Colonic mucosa (tissue), 4 donors: ENCODE data around the gene RNLS. TPM values are rescaled to one million over a fixed set of nuclear protein-coding genes. Genes with fewer than 3 reads are reported as not detected.
A peak's percentile ranks its signal among the peaks of the same experiment; 100 is the strongest.

ENCODE experiments used
- DNase-seq: peaks from one replicate; pipeline ENCODE4 v3.0.0-alpha.2; 2020
- H3K27ac ChIP-seq: fragments of 200-600 bp; one replicate; pipeline ENCODE4 v1.8.0; 2021
- H3K27me3 ChIP-seq: fragments of 200-600 bp; one replicate; pipeline ENCODE4 v1.8.0; 2021
- H3K36me3 ChIP-seq: fragments of 200-600 bp; one replicate; pipeline ENCODE4 v1.8.0; 2021
- H3K4me1 ChIP-seq: fragments of 200-600 bp; one replicate; pipeline ENCODE4 v1.8.0; 2021; ENCODE audit warnings: mild to moderate bottlenecking
- H3K4me3 ChIP-seq: fragments of 200-600 bp; one replicate; pipeline ENCODE4 v1.8.0; 2021
- H3K9ac ChIP-seq, 2 donors: one replicate each; pipeline ENCODE4 v1.7.0; 2013; ENCODE audit warnings: control low read depth in 2 of 2, low read depth in 2 of 2, low read length in 2 of 2
- H3K9me3 ChIP-seq: fragments of 200-600 bp; one replicate; pipeline ENCODE4 v1.8.0; 2021
- intact Hi-C: fragments of 100-400 bp; cut with DNase I; formaldehyde crosslinking; loops from one replicate; pipeline ENCODE4 v1.14.1; 2022
- total RNA-seq, 2 donors: library from RNA; stranded (reverse); fragmentation: NEBNext Ultra II Directional in 1 of 2; extraction: Animal tissue kit (Norgen Biotek cat#: 25700) in 1 of 2; gene quantifications; one replicate each; pipeline ENCODE4 v1.2.1, GENCODE V29; 2021
- TF ChIP-seq, protein P1 (sequence below): fragments of 200-600 bp; IDR thresholded peaks from one replicate; pipeline ENCODE4 v1.8.0; 2022; ENCODE audit warnings: antibody characterized with exemption, mild to moderate bottlenecking
- donor health status: healthy.
- donor health status: DM: no; HTN: no; CAD: no.
- donor health status: DM: no; HTN: no; CAD: no.

Gene RNLS
- total RNA-seq, 2 donors from 2014 or later, result 13.0 to 19.1 TPM

DNA sequence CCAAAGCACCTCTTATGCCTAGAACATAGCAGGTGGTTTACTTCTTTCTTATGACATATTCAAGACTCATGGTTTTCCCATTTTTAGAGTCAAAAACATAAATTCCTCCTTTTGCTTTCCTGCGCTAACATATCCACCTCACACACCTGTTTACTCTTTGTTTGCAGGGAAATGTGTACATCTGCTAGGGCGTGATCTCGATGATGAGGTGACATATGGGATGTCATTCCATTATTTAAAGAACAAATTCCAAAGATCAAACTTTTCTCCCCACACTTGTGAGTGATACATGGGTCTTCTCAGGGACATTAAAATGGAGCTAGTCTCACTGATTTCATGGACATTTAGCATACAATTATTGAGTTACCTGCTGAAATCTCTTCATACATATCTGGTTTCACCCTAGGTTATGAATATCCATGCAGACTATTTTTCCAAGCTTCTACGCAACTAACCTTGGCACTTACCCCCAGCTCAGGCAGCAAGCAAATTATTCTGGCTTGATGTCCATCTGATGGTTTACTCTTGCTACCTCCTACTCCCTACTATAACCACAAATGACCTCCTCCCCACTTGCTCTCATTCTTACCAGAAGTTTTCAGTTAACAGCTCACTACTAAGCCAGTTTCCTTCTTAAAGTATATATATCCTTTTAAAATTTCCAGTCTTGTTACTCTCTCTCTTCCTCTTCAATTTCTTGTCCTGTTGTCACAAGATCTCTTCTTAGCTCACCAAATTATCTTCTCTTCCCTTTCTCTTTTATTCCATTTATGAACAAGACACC, 208.5 kb downstream of the RNLS start:
- Histone ChIP-seq H3K4me3 (no peak overlapping the region), H3K9ac (no peak overlapping the region), H3K36me3 (no peaks in the 10 kb centered on the region), H3K9me3 (no peaks in the 10 kb centered on the region), H3K27ac (peak overlapping the region; percentile 67), H3K27me3 (no peaks in the 10 kb centered on the region), H3K4me1 (no peaks in the 10 kb centered on the region)
- intact Hi-C loops, result no loop called here
- TF ChIP-seq, protein P1, sequence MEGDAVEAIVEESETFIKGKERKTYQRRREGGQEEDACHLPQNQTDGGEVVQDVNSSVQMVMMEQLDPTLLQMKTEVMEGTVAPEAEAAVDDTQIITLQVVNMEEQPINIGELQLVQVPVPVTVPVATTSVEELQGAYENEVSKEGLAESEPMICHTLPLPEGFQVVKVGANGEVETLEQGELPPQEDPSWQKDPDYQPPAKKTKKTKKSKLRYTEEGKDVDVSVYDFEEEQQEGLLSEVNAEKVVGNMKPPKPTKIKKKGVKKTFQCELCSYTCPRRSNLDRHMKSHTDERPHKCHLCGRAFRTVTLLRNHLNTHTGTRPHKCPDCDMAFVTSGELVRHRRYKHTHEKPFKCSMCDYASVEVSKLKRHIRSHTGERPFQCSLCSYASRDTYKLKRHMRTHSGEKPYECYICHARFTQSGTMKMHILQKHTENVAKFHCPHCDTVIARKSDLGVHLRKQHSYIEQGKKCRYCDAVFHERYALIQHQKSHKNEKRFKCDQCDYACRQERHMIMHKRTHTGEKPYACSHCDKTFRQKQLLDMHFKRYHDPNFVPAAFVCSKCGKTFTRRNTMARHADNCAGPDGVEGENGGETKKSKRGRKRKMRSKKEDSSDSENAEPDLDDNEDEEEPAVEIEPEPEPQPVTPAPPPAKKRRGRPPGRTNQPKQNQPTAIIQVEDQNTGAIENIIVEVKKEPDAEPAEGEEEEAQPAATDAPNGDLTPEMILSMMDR, result no peak
- peak; percentile 36 for DNase-seq

DNA sequence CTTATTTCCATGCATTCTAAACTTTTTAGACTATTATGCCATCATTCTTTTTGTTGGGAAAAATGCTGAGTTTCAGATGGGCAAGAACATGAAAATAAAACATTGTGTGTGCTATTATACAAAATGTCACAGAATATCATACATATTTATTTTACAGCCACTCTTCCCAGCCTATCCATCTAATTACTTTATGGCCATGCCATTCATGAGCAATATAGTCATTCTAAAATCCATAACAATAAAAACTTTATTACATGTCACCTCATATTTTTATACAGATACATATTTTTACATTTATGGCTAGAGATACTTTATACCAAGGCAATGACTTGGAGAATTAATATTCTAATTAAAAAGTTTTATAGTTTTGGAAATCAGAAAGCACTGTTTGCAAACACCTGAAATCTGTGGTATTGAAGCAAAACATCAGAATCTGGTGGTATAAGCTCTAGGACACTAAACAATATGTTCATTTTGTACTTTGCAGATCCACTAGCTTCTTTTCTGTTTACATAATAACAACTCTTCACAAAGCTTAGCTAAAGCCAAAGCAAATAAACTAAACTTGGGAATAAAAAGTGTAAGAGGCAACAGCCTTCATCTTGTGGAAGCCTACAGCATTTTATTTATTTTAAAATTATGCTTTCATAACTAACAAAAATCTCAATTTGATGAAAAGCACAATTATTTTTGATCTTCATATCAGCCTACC, 210.1 kb downstream of the RNLS start:
- TF ChIP-seq, protein P1, result no peak
- Histone ChIP-seq H3K4me3 (no peak overlapping the region), H3K27me3 (no peaks in the 10 kb centered on the region), H3K9ac (no peak overlapping the region), H3K9me3 (no peaks in the 10 kb centered on the region), H3K36me3 (no peaks in the 10 kb centered on the region), H3K27ac (peak overlapping the region; percentile 66), H3K4me1 (no peaks in the 10 kb centered on the region)
- intact Hi-C loops, result no loop called here
- no peak for DNase-seq

DNA sequence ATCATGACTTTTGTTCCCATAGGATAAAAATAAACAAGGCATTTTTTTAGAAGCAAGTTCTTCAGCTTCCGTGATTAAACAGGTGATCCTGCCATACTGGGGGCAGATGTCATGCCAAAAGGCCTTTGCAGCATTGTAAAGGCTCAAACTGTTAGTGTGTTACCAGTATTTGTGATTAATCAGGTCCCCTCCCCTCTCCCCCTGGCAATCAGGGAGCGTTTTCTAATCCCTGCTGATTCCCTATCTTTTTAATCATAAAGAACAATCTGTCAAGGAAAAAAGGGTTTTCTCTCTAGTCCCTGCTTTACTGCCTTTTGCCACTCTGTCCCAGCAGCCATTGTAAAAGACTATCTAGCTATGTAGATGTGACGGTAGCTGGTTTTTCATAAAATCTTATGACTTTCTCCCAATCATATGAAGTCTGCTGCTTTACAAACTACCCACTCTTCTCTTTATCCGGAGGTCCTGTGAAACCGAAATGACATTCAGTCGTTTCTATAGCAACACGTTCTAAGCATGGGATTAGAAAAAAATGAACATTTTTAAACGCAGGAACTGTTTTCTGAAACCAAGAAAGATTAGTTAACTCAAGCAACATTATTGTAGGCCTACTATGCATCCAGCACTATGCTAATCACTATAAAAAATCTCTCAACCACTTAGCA, 210.9 kb downstream of the RNLS start:
- no peaks in the 10 kb centered on the region for H3K27me3 ChIP-seq
- peak overlapping the region; percentile 66 for H3K27ac ChIP-seq
- no peaks in the 10 kb centered on the region for H3K36me3 ChIP-seq
- TF ChIP-seq, protein P1, result no peak
- H3K4me1 ChIP-seq, result no peaks in the 10 kb centered on the region
- intact Hi-C loops, result no loop called here
- no peaks in the 10 kb centered on the region for H3K9me3 ChIP-seq
- peak overlapping the region in 1 of 2 donors; percentile 54 for H3K9ac ChIP-seq
- DNase-seq, result peak; percentile 38
- no peak overlapping the region for H3K4me3 ChIP-seq

DNA sequence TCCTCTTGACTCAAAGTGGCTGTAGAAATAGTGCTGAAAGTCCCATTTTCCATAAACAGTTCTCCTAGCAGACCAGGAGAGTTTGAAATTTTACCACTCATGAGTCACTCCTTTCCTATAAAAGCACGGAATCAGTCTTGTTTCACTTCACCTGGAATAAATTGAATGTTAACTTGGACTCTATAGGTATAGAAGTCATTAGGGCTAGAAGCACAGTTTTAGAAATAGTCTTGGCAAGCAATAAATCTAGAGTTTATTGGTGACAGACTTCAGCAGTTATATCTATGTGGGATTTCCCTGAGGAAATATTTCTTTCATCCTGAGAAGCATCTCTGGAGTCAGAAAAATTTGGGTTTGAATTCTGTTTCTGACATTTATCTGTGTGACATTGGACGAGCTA, 212.4 kb downstream of the RNLS start:
- no peaks in the 10 kb centered on the region for H3K4me1 ChIP-seq

DNA sequence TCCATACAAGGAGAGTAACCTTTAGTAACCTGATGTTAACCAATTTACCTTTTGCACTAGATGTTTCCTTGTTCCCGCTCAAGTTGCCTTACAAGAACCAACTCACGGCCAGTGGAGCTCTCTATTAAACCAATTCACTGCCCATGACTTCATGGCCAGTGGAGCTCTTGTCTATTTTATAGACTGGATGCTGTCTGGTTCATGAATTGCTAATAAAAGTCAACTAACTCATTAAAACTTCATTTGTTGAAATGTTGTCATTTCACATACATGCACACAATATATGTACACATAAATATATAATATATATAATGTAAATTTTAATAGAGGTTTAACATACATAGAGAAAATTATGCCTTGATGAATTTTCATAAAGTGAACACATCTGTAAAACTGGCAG, 216.3 kb downstream of the RNLS start:
- Histone ChIP-seq H3K27me3 (no peaks in the 10 kb centered on the region), H3K4me1 (no peaks in the 10 kb centered on the region), H3K4me3 (no peak overlapping the region), H3K9me3 (no peaks in the 10 kb centered on the region), H3K27ac (no peak overlapping the region), H3K36me3 (no peaks in the 10 kb centered on the region), H3K9ac (no peak overlapping the region)
- TF ChIP-seq, protein P1, result no peak
- DNase-seq, result no peak
- intact Hi-C loops, result no loop called here

More for the DNA sequence above, 212.4 kb downstream of the RNLS start:
- Histone ChIP-seq H3K36me3 (no peaks in the 10 kb centered on the region), H3K4me3 (no peak overlapping the region), H3K27me3 (no peaks in the 10 kb centered on the region), H3K9ac (no peak overlapping the region), H3K27ac (peak overlapping the region; percentile 21), H3K9me3 (no peaks in the 10 kb centered on the region)
- intact Hi-C loops, result no loop called here
- TF ChIP-seq, protein P1, result no peak
- no peak for DNase-seq
